SHP77 (cell line): ENCODE data around the gene C3orf62.
"Not testable (repeated sequence)": the region's sequence is repeated elsewhere in the genome, so short reads cannot be mapped to it uniquely, and the experiment has no call there.

Experiments
- DNase-seq, 2 experiments: peaks; one replicate each; lab custom pipeline; 2025; lab: John Stamatoyannopoulos, UW

The C3orf62 gene

DNA sequence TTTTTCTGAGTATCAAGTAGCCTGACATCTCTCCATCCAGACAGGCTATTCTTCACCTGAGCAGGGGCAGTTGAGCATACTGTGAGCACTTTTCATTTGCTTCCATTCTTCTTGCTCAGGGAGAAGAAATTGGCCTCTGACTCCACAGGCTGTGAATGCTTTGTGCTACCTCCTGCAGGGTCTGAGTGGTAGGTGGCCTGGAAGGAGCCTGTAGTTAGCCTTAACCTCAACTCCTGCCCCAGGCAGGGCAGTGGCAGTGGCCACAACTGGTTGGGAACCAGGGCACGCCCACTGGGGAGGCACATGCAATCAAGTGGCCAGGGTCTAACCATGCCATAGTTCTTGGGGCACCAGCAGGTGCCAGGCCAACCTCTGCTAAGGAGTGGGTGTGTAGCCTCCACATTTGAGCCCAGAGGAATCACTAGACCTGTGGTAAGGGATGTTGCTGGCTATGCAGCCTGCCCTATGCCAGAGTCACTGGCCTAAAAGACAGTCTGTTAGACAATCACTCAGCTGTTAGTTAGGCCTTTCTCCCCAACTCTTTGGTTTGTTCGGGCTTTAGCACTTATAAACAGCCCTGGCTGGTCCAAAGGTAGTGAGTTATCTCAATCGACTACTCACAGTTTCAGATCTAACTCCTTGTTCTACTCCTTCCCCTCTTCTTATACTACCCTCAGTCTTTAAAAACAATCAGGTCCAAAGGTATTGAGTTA, 7.4 kb downstream of the C3orf62 start:
- DNase-seq, result no peak

DNA sequence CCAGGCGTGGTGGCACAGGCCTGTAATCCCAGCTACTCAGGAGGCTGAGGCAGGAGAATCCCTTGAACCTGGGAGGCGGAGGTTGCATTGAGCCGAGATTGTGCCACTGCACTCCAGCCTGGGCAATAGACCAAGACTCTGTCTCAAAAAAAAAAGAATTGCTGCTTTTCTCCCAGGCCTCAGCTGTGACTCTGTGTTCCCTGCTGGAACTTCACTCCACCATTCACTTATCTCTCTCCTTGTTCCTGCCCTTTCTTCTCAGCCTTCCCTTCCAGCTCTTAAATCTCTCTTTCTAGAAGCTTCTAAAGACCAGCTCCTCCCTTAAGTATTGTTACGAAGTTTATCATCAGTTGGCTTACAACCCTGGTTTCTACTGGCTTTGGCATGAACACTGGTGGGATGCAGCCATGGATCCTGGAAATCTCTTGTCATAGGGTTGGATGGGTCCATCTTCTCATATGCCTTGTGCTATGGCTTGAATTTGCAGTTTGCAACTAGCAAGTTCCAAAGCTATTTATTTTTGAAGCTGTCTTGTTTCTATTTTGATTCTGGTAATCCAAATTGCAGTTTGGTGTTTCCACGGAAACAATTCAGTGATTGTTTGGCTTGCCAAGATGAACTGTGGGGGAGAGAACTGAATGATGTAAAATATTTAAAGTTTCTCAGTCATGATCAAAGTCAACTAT, 10.5 kb downstream of the C3orf62 start:
- no peak for DNase-seq

DNA sequence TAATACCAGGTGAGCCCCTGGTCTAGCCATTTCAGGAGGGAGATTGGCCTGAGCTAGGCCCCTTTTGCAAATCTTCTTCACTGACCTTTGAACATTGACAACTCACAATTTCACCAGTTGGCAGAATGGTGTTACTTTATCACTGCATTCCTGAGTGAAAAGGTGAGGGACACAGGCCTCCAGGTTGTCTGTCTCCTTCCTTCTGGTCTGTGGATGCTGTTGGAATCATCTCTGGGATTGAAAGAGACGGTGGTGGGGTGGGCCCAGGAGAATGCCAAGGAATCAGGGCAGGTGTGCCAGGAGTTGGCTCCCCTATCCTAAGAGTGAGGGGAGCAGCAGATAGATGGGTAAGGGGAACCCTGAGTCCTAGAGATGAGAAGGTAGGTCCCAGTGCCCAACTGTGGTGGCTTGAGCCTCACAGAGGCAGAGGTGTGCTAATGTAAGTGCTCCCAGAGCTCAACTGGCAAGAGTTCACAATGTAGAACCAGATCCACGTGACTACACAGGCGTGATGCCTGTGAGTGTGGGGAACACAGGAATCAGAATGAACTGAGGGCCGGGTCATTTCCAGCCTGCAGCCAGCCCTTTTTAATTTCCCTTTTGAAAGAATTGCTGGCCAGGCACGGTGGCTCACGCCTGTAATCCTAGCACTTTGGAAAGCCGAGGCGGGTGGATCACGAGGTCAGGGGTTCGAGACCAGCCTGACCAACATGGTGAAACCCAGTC, 11.2 kb downstream of the C3orf62 start:
- DNase-seq, result no peak

DNA sequence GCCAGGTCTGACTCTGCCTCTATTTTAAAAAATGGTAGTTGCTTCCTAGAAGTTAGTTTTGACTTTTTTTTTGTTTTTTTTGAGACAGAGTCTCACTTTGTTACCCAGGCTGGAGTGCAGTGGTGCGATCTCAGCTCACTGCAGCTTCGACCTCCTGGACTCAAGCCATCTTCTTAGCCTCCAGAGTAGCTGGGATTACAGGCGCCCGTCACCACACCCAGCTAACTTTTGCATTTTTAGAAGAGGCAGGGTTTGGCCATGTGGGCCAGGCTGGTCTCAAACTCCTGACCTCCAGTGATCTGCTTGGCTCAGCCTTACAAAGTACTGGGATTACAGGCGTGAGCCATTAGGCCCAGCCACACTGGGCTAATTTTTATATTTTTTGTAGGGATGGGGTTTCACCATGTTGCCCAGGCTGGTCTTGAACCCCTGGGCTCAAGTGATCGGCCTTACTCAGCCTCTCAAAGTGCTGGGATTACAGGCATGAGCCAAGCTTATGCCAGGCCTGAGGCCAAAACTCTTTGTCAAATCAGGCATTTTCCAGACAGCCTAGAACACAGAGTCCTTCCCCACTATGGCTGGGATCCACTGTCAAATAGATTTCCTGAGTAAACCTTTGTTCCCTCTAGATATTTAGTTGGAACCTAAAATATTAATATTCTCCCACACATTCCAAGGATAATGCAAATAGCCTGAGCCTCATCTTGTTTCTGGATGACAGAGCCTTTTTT, 13.7 kb downstream of the C3orf62 start:
- DNase-seq, result no peak

DNA sequence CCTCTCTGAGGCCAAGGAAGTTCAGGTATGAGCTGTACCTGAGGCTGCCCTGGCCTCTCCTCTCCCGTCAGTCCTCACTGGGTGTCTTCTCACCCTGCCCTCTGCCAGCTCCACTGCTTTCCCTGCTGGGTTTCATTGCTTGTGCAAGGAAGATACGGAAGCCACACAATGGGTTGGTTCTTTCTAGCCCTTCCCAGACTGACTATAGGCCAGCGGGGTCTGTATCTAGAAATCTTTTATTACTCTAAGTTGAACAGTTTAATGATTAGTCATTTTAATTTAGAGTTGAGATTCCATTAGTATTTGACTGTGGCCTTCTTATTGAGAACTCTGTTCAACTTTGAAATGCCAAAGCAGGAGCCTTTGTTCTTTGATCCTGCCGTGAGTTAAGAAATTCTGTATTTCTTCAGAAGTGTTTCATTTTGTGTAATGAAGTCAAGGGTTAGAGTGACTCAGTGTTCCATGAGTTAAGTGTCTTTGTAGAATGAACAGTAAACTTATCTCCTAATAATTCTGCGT, 16.2 kb downstream of the C3orf62 start:
- no peak for DNase-seq

DNA sequence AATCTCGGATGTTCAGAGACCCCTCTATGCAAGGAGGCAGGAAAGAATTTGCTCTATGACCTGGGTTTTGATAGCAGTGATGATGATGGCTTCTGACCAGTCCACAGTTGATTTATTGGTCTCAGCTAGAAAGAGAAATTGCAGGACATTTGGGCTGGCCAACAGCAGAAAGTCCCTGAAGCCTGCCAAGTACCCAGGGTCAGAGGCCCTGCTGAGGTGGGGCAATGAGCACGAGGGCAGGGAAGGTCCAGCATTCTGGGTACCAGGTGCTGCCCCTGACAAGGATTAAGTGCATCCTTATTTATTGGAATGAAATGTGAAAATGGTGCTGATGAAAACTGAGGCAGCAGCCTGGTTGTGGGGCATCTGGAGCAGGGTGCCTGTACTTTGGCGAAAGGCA, 19.8 kb downstream of the C3orf62 start:
- no peak for DNase-seq

DNA sequence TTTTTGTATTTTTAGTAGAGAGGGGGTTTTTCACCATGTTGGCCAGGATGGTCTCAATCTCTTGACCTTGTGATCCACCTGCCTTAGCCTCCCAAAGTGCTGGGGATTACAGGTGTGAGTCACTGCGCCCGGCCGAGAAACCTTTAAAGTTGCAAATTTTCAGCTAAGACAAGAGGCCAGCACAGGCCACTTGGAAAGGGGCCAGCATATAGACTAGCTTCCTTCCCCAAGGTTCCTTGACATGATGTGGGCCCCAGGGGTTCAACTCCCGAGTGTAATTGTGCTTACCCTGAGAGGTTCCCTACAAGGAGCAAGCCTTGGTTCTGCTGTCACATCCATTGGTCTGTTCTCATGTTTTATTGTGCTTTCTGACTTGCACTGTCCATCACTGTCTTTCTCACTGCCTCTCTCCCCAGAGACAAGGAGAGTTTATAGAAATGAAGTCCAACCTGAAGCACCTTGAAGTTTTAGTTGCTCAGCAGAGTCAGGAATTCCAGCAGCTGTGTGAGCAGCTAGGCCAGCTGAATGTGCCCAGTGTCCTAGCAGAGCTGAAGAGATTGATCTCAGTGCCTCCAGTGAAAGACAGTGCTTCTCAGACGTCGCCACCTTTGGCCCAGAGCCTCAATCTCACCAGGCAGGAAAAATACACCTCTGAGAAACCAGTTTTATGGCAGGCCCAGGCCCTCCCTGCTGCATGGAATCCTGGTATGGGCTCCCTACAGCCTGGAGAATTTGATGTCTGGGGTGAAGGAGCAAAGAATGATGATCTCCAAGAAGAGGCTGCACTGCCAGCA, 21.1 kb downstream of the C3orf62 start:
- no peak for DNase-seq

DNA sequence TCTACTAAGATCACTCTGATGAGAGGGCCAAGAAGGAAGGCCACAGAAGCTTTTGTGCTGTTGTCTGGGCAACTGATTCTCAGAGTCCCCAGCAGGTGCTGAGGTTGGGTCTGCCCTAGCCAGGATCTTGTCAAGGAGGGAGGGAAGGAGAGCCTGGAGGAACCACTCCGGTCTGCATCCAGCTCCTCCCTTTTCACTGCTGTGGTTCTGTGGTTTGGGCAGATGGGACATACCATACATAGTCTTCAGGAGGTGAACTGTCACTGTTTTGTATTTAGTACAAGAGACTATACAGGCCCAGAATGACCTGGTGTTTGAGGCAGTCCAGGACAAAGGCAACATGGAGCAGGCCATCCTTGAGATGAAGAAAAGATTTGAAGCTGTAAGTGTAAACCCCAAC, 21.9 kb downstream of the C3orf62 start:
- DNase-seq, result no peak

DNA sequence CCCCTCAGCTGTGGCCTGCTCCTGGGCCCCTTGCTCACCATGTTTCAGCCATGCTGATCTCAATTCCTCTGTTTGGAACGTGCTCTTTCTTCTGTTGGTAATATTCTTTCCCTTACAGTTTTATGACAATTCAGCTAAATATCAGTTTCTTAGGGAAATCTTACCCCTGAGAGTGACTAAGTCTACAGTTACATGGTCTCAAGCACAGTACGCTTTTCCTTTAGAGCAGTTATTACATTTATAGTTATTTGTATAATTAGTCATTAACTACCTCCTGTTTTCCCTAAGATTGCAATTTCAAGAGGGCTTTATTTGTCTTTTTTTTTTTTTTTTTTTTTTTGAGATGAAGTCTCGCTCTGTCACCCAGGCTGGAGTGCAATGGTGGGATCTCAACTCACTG, 23.5 kb downstream of the C3orf62 start:
- no peak for DNase-seq

DNA sequence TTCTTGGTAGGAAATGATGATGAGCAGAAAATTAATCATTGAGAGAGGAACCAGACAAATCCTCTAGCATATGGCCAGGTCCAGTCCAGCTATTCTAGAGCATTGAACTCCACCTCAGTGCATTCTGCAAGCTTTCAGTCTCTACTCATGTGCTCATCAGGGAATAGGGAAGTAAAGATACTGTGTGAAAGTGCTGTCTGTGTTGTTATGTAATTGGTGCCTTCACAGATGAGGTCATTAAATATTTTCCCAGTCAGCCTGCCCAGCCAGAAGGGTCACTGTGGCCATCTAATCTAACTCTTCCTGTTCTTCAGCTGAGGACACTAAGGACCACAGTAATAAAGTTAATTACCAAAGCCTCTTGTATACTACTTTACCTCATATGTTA, 28.2 kb downstream of the C3orf62 start:
- no peak for DNase-seq

DNA sequence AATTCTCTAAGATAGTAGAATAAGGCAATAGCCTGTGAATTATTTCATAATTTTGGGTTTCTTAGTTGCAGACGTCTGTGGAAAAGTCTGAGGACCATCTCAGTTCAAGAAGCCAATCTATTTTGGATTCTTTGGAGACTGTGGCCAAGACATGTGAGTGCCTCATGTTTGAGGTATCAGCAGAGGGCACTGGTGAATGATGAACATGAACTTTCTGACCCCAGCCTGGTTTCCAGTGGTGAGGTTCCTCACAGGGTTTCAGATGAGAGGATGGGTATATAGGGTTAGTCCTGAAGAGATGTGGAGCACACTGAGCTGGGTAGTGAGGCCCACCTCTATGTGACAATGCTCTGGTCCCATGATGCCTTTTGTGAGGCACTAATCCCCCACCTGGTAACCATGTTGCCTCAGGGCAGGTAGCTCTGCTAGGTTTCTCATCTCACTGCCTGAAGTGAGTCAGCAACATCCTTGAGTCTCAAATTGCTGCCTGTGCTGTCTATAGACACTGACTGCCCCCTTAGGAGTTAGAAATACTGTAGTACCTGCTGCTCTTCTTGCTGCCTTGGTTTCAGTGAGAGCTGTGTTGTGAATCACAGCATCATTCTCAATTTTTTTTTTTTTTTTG, 32.3 kb downstream of the C3orf62 start:
- no peak for DNase-seq

DNA sequence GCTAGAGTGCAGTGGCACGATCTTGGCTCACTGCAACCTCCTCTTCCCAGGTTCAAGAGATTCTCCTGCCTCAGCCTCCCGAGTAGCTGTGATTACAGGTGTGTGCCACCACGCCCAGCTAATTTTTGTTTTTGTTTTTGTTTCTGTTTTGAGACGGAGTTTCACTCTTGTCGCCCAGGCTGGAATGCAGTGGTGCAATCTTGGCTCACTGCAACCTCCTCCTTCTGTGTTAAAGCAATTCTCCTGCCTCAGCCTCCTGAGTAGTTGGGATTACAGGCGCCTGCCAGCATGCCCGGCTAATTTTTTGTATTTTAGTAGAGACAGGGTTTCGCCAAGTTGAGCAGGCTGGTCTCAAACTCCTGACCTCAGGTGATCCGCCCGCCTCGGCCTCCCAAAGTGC, 36.9 kb downstream of the C3orf62 start:
- not testable (repeated sequence) for DNase-seq

DNA sequence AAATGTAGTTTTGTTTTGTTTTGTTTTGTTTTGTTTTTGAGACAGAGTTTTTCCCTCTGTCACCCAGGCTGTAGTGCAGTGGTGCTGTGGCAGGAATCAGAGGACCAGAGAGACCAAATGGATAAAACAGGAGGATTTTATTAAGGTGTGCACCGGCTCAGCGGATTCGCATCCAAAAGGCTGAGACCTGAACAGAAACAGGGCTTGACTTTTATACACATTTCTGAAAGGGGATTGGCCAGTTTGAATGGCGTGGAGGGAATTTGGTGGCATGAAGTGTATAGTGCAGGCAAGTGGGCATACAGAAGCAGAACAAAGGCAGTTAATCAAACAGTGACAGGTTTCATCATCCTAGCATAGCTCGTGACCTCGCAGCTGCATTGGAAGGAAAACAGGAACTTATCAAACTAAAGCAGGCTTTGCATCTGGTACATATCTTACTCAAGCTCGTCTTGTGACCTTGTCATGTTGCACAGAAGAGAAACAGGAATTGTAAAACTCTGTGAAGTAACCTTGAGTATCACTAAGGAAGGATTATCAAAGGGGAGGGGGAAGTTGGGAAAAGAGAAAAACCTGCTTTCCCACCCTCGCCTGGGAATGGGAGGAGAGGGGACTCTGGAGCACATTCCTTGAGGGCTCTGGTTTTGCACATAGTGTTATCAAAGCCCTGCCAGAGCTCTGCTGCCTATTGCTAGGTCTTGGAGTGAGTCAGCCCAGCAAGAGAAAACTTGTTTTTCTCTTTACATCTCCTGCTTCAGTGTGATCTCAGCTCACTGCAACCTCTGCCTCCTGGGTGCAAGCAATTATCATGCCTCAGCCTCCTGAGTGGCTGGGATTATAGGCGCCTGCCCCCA, 38.5 kb downstream of the C3orf62 start:
- DNase-seq, result peak in 1 of 2 experiments; percentile 14

DNA sequence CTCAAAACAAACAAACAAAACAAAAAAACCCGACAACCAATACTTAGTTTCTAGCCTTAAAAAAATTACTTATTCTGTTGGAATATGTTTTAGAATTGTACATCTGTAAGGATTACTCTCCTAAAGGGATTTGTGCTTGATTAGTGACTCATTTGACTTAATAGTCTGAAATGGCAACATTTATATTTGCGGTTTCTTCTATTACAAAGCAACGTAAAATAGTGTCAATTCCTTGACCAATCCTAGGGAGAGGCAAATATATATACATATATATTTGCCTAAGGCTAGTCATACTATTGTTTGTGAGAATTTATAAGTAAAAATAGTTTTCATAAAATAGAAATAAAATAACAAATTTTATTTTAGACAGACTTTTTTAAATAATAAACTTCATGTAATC, 39.7 kb downstream of the C3orf62 start:
- no peak for DNase-seq

DNA sequence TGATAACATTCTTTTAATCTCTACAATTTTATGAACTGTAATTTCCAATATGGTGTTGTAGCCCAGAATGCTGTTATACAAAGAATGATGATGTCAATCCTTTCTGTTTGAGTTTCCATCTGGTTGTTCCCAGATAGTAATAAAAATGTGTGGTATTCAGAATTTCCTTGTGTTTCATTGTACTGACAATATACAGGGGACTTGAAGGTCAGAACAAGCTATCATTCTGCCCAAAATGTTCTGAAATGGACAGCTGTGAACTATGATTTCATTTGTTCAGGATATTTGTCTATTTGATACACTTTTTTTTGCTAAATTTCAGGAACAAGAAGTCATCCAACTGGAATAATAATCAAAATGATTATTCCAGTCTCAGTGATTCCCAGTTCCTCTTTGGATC, 40.8 kb downstream of the C3orf62 start:
- no peak for DNase-seq

DNA sequence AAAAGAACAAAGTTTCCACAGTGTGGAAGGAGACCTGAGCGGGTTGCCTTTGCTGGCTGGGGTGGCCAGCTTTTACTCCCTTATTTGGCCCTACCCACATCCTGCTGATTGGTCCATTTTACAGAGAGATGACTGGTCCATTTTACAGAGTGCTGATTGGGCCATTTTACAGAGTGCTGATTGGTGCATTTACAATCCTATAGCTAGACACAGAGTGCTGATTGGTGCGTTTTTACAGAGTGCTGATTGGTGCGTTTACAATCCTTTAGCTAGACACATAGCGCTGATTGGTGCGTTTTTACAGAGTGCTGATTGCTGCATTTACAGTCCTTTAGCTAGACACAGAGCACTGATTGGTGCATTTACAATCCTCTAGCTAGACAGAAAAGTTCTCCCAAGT, 48.2 kb downstream of the C3orf62 start:
- DNase-seq, result not testable (repeated sequence)

DNA sequence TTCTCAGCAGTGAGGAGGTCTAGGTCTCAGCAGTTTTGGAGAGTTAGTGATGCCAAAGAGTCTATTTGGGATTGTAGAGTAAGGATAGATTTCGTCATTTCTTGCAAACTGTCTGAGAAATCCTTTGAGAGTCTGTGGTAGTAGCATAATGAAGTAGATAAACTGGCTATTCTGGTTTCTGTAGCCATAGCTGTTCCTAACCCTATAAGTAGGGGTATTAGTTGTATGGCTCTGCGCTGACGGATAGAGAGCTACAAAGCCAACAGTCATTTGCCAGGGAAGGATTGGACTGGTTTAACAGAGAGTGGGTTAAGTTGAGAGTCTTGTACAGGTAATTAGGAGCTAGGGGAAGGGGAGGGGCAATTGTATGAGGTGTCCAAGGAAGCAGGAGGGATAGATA, 55.0 kb downstream of the C3orf62 start:
- DNase-seq, result no peak

DNA sequence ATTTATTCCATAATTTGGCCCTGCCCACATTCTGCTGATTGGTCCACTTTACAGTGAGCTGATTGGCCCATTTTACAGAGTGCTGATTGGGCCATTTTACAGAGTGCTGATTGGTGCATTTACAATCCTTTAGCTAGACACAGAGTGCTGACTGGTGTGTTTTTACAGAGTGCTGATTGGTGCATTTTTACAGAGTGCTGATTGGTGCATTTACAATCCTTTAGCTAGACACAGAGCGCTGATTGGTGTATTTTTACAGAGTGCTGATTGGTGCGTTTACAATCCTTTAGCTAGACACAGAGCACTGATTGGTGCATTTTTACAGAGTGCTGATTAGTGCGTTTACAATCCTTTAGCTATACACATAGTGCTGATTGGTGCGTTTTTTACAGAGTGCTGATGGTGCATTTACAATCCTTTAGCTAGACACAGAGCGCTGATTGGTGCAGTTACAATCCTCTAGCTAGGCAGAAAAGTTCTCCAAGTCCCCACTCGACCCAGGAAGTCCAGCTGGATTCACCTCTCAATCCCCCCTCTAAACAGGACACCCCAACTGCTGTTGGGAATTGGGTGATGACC, 56.0 kb downstream of the C3orf62 start:
- DNase-seq, result not testable (repeated sequence)

DNA sequence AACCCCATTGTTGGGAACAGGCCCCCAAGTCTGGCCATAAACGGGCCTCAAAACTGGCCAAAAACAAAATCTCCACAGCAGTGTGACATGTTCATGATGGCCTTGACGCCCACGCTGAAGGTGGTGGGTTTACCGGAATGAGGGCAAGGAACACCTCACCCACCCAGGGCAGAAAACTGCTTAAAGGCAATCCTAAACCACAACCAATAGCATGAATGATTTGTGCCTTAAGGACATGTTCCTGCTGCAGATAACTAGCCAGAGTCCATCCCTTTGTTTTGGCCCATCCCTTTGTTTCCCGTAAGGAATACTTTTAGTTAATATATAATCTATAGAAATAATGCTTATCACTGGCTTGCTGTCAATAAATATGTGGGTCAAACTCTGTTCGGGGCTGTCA, 57.9 kb downstream of the C3orf62 start:
- DNase-seq, result no peak
